ENCODE data around the gene USP31.

The USP31 gene

DNA sequence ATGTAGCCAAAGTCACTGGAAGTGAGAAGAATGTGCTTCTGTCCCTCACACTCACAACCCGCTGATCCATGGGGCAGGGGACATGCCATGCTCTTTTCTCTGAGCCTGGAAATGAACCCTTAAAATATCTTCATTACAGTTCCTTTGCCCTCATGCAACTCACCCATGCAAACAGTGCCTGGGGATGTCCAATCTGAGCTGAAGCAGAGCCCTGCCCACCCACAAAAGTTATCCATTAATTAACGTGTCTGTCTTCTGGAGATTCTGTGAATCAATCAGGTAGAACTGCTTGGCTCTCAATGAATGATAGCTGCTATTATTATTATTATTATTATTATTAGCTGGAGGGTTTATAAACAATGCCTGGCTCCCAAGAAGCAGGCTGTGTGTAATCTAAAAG lies 133.7 kb downstream of the USP31 start:
- DNase-seq (ENCODE audit: low spot score), result no peak

DNA sequence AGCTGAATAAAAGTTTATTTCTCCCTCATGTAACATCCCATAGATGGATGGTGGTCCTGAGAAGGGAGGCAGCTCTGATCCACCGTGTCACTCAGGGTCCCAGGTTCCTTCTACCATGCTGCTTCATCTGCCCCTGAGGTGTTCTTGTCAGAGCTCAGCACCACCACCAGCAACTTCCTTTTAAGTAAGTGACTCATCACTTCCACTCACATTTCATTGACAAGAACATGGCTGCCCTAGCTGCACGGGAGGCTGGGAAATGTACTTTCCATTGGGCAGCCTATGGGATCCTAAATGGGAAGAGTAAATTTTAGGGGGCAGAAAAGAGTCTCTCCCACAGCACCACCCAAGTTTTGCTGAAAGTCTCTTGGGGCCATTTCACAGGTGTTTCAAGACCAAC lies 134.7 kb downstream of the USP31 start:
- DNase-seq (ENCODE audit: low spot score), result no peak
